ENCODE results near the gene DUS2.
A peak's percentile ranks its signal among the peaks of the same experiment; 100 is the strongest.
"Not testable (repeated sequence)": the region's sequence is repeated elsewhere in the genome, so short reads cannot be mapped to it uniquely, and the experiment has no call there.

DUS2 gene

DNA sequence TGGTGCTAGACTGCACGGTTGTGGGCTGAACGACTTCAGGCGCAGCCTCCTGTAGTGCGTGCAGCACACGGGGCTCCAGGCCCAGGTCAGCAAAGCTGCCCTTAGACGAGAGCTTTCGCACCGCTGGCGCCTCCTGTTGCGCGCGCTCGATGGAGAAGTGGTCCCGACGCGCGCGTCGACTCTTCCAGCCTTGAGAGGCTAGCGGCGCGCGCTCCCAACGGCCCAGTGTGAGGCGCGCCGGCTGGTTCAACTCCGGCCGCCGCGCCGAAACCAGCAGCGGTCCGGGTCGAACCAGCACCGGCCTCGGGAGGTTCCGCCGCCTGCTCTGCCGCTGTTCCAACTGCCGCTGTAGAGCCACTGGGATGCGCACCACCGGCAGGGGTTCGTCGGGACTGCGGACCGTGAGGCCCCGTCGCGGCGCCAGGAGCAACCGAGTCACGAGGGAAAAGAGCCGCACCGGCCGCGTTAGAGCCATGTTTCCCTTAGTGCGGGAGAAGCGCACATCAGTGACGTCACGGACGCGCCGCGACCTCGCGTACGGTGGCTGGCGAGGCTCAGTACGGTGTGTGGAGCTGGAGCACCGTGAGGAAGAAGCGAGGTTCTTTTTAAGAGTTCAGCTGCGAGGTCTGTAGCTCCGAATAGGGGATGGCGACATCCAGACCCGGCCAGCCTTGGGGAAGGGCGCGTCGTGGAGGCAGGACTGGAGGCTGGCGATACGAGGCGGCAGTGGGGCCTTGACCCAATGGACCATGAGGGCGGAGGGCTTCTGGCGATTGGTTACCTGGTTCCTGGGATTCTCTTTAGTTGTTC, at the start of gene DUS2, which contains the start of gene DDX28:
Gene DUS2 (plus strand): TSS at position 557 of the 810 bp plus-strand sequence. CDS start 14,740 bp downstream, outside the sequence.
Gene DDX28 (minus strand): TSS at position 505 of the 810 bp plus-strand sequence. CDS start 30 bp downstream, at position 475.
- peak; percentile 99 for DNase-seq

DNA sequence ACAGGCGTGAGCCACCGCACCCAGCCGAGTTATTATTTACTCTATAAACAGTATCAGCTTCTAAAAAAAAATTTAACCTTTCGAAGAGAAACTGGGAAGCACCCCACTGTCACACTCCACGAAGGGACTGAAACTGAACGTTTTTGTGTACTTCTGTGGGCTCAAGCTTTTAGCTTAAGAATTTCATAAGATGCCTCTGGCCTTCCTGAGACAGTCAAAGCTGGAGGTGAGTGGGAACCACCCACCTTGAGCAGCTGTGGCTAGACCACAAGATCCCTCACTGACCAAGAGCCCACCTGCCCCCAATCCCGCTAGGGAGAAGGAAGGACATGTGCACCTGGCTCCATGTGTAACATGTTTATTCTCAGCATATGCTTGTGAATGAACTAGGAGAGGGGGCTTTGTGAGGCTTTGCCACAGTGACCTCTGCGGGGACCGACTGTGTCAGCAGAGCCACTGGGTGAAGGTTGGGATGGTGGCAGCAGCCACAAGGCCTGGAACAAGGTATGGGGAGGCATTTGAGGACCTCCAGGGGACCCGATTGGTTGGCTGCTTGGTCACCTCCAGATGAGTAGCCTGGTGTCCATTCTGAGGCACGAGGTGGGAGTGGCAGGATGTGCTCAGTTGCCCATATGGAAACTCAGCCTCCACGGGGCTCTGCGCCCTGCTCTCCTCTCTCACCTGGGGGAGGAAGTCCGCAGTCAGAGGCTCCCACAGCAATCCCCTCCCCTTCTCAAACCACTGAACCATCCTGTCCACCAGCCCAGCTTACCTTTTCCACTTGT, 47.6 kb upstream of the DUS2 start:
- DNase-seq, result no peak

DNA sequence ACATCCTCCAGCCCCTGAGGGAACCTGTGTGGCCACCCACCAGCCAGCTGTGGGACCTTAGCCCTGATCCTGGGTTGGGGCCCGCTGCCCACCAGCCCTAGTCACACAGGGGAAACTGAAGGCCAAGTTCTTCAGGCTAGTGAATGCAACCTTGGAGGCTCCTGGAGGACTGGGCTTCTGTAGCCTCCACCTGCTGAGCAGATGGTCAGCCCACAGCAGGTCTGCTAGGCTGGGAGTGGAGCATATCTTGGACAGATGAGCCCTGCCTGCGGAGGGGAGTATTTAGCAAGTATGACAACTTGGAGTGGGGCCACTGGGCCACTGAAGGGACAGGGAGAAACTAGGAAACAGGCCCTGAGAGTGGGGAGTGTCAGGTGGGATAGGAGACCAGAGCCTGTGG, 46.9 kb upstream of the DUS2 start:
- no peak for DNase-seq

GRCh38 chr16:67977005-67977404, 46.1 kb upstream of the DUS2 start:
- DNase-seq, result no peak

DNA sequence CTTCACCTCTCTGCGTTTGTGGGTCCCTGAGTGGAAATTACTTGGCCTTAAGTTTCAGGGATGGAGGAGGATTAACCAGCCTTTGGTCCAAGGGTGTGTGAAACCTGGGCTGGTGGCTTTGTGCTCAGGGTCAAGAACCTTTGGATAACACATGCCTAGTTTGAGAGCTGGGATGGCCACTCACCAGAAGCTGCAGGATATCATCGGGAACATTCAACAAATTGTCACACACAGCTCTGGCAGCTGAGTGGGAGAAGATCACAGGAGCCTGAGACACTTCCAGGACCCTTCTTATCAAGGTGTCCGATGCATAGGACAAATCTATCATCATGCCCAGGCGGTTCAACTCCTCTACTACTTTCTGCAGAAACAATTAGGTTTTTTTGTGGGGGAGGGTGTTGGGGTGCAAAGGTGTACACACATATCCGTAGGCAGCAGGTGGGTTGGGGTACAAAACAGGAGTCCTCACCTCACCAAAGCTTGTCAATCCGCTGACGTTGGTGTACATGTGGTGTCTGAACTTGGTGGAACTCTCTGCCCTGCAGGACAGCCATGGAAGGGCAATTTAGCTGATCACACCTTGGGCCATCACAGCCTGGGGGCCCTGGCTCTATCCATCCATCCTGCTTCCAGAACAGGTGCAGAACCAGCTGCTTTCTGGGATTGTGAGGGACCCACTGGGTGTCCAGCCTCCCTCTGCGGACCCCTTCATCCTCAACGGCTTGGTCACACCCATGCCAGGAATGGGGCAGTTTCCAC, 45.4 kb upstream of the DUS2 start:
- DNase-seq, result no peak

DNA sequence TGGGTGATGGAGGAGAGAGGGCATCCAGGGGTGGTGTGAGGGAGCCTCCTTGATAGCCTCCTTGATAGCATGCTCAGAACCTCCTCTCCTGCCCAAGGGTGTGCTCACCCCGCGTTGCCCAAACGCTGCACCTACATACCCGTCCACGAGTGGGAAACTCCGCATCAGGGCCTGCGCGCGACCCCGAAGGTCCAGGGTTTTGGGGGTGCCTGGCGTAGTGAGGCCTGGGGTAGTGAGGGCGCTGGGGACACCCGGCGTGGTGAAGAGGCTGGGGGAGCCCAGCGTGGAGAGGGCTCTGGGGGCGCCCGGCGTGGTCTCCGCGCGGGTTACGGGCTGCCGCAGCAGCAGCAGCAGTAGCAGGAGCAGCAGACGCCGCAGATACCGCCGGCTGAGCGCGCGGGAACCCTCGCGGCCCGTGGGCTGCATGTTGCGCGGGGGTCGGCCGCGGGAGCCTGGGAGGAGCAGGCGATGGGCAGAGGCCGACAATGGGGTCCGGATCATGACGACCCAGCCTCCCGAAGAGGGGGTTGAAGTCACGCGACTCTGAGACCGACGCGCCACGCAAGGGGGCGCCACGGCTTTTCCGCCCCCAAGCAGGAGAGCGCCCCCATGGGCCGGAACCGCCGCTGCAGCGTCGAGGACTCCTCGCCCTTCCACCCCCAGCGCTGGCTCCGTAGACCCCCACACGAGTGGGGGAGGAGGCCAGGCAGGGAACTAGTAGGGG, 43.0 kb upstream of the DUS2 start, which contains the start of gene DPEP3:
Gene DPEP3 (minus strand): TSS at position 545 of the 724 bp plus-strand sequence. CDS start 119 bp downstream, at position 426.
- DNase-seq, result no peak

DNA sequence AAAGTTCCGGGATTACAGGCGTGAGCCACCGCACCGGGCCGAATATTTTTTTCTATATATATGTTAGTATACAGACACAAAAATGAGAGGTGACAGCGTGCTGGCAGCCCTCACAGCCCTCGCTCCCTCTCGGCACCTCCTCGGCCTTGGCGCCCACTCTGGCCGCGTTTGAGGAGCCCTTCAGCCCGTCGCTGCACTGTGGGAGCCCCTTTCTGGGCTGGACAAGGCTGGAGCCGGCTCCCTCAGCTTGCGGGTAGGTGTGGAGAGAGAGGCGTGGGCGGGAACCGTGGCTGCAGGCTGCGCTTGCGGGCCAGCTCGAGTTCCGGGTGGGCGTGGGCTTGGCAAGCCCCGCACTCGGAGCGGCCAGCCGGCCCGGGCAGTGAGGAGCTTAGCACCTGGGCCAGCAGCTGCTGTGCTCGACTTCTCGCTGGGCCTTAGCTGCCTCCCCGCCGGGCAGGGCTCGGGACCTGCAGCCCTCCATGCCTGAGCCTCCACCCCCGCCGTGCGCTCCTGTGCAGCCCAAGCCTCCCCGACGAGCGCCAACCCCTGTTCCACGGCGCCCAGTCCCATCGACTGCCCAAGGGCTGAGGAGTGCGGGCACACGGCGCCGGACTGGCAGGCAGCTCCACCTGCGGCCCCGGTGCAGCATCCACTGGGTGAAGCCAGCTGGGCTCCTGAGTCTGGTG, 40.9 kb upstream of the DUS2 start:
- no peak for DNase-seq

DNA sequence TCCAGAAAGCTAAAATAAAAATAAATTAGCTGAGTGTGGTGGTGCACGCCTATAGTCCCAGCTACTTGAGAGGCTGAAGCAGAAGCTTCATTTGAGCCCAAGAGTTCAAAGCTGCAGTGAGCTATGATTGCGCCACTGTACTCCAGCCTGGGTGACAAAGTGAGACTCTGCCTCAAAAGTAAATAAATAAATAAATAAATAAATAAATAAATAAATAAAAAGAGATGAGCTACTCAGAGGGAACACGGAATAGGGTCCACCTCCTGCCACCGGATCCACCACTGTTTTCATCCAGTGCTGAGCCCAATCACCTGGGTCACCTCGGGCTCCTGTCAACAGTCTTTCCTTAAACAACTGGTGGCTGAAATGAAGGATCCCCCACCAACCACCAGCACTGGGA, 36.1 kb upstream of the DUS2 start:
- no peak for DNase-seq

- no peak for DNase-seq
Measured at GRCh38 chr16:67987460-67988160, 35.5 kb upstream of the DUS2 start.

- no peak for DNase-seq
Measured at GRCh38 chr16:67988675-67989074, 34.4 kb upstream of the DUS2 start.

GRCh38 chr16:67989322-67990017, 33.6 kb upstream of the DUS2 start:
- DNase-seq, result no peak

DNA sequence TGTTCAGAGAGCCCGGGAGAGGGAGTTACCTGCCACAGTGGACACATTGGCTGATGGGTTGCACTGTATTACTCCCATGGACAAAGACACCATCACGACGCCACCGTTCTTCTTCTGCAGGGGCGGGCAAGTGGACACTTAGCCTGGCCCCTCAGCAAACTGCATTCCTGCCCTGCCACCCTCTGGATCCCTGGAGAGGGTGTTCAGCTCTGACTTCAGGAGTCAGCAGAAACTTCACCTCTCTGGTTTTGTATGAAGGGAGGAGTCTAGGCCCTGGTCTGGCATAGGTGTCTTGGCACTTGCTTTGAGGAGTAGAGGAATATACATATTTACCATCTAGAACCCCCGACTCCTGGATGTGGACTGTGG, 33.1 kb upstream of the DUS2 start:
- DNase-seq, result no peak

- DNase-seq, result no peak
Measured at GRCh38 chr16:67992661-67993206, 30.4 kb upstream of the DUS2 start.

GRCh38 chr16:67993207-67994039, 29.7 kb upstream of the DUS2 start:
- DNase-seq, result peak; percentile 94

DNA sequence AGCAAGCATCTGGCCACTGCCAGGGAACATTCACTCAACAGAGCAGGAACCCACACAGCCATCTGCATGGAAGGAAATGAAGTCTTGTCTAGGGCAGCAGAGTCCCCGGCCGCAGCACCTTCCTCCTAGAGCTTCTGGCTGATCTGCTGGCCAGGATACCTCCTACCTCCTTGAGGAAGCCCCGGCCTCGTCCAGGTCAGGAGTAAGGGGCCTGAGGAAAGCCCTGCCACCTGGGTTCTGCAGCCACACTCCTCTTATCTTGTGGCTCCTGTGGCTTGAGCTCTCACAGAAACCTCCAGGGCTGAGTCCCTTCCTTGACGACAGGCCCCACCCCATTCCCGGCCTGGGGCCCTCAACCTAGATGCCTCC, 29.1 kb upstream of the DUS2 start:
- DNase-seq, result not testable (repeated sequence)

DNA sequence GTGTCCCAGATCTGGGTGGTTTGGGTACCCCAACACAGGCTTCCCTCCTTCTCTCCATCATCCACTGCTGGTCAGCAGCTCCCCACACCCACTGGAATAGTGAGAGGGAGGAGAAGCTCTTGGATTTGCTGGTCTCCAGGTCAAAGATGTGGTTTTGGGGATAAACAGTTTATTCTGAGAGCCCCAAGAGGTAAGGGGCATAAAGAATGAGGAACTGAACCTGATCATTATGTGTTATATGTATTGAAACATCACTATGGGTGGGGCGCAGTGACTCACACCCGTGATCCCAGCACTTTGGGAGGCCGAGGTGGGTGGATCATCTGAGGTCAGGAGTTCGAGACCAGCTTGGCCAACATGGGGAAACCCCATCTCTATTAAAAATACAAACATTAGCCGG, 27.7 kb upstream of the DUS2 start:
- peak; percentile 70 for DNase-seq

- no peak for DNase-seq
Measured at GRCh38 chr16:67996666-67997065, 26.4 kb upstream of the DUS2 start.

DNA sequence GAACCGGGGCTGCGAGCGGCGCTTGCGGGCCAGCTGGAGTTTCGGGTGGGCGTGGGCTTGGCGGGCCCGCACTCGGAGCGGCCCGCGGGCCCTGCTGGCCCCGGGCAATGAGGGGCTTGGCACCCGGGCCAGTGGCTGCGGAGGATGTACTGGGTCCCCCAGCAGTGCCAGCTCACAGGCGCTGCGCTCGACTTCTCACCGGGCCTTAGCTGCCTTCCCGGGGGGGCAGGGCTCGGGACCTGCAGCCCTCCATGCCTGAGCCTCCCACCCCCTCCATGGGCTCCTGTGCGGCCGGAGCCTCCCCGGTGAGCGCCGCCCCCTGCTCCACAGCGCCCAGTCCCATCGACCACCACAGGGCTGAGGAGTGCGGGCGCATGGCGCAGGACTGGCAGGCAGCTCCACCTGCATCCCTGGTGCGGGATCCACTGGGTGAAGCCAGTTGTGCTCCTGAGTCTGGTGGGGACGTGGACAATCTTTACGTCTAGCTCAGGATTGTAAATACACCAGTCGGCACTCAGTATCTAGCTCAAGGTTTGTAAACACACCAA, 24.8 kb upstream of the DUS2 start:
- not testable (repeated sequence) for DNase-seq
